ENCODE results near the gene CTNNA3. TPM values are rescaled to one million over a fixed set of nuclear protein-coding genes. Genes with fewer than 3 reads are reported as not detected.

Gene CTNNA3
- total and polyA plus RNA-seq, 2 donors (not counting 1 experiment from before 2014, with no cell fraction given), result not detected

- no peaks in the 10 kb centered on the region for H3K9me3 ChIP-seq (ENCODE audit: control insufficient read depth, insufficient read depth, low read depth, low read length)
- no peak overlapping the region for H3K4me3 ChIP-seq (replicated peaks in 1 of 4; ENCODE audit: control extremely low read depth in 1 of 4, insufficient read depth in 1 of 4, low read depth in 3 of 4, low read length in 4 of 4)
- no peak overlapping the region for H2AFZ ChIP-seq (ENCODE audit: low read length)
- H3K4me2 ChIP-seq (ENCODE audit: extremely low read depth, insufficient read depth, low read length), result no peak overlapping the region
- H3K4me1 ChIP-seq (ENCODE audit: control insufficient read depth, extremely low read depth, insufficient read depth, low read length), result no peaks in the 10 kb centered on the region
- no peaks in the 10 kb centered on the region for H4K20me1 ChIP-seq (ENCODE audit: control insufficient read depth, extremely low read depth, insufficient read depth, low read length)
- TF ChIP-seq EZH2 (IDR thresholded peaks at IDR 0.05; ENCODE audit: low read length, missing control alignments) (no peak), CTCF (conservative IDR thresholded peaks at IDR 0.05 in 1 of 2, IDR thresholded peaks at IDR 0.05 in 1 of 2; ENCODE audit: low read depth in 1 of 2, low read length in 2 of 2) (no peak)
- DNase-seq (ENCODE audit: low read depth in 2 of 2), result no peak
- no peaks in the 10 kb centered on the region for H3K79me2 ChIP-seq (ENCODE audit: control insufficient read depth, insufficient read depth, low read length)
- no peaks in the 10 kb centered on the region for H3K36me3 ChIP-seq (ENCODE audit: control insufficient read depth, insufficient read depth, low read length)
- H3K9ac ChIP-seq (ENCODE audit: insufficient read depth, low read length), result no peak overlapping the region
- H3K27me3 ChIP-seq (ENCODE audit: control insufficient read depth, insufficient read depth, low read length), result no peaks in the 10 kb centered on the region
- H3K27ac ChIP-seq (ENCODE audit: insufficient read depth, low read length), result no peak overlapping the region
Measured at GRCh38 chr10:66832781-66833422, 863.1 kb downstream of the CTNNA3 start.

- Histone ChIP-seq H2AFZ (ENCODE audit: low read length) (no peak overlapping the region), H3K4me3 (replicated peaks in 1 of 4; ENCODE audit: control extremely low read depth in 1 of 4, insufficient read depth in 1 of 4, low read depth in 3 of 4, low read length in 4 of 4) (no peak overlapping the region), H4K20me1 (ENCODE audit: control insufficient read depth, extremely low read depth, insufficient read depth, low read length) (no peaks in the 10 kb centered on the region), H3K9me3 (ENCODE audit: control insufficient read depth, insufficient read depth, low read depth, low read length) (no peaks in the 10 kb centered on the region), H3K9ac (ENCODE audit: insufficient read depth, low read length) (no peak overlapping the region), H3K27ac (ENCODE audit: insufficient read depth, low read length) (no peak overlapping the region), H3K36me3 (ENCODE audit: control insufficient read depth, insufficient read depth, low read length) (no peaks in the 10 kb centered on the region), H3K4me1 (ENCODE audit: control insufficient read depth, extremely low read depth, insufficient read depth, low read length) (no peaks in the 10 kb centered on the region), H3K27me3 (ENCODE audit: control insufficient read depth, insufficient read depth, low read length) (no peaks in the 10 kb centered on the region), H3K4me2 (ENCODE audit: extremely low read depth, insufficient read depth, low read length) (no peak overlapping the region), H3K79me2 (ENCODE audit: control insufficient read depth, insufficient read depth, low read length) (no peaks in the 10 kb centered on the region)
- TF ChIP-seq CTCF (conservative IDR thresholded peaks at IDR 0.05 in 1 of 2, IDR thresholded peaks at IDR 0.05 in 1 of 2; ENCODE audit: low read depth in 1 of 2, low read length in 2 of 2) (no peak), EZH2 (IDR thresholded peaks at IDR 0.05; ENCODE audit: low read length, missing control alignments) (no peak)
- DNase-seq (ENCODE audit: low read depth in 2 of 2), result peak in 1 of 2 donors; percentile 43
Measured at GRCh38 chr10:66828957-66829356, 867.0 kb downstream of the CTNNA3 start.

- no peaks in the 10 kb centered on the region for H3K79me2 ChIP-seq (ENCODE audit: control insufficient read depth, insufficient read depth, low read length)
- H4K20me1 ChIP-seq (ENCODE audit: control insufficient read depth, extremely low read depth, insufficient read depth, low read length), result no peaks in the 10 kb centered on the region
- H3K27ac ChIP-seq (ENCODE audit: insufficient read depth, low read length), result no peak overlapping the region
- no peaks in the 10 kb centered on the region for H3K27me3 ChIP-seq (ENCODE audit: control insufficient read depth, insufficient read depth, low read length)
- no peaks in the 10 kb centered on the region for H3K4me1 ChIP-seq (ENCODE audit: control insufficient read depth, extremely low read depth, insufficient read depth, low read length)
- no peak overlapping the region for H3K9ac ChIP-seq (ENCODE audit: insufficient read depth, low read length)
- H3K36me3 ChIP-seq (ENCODE audit: control insufficient read depth, insufficient read depth, low read length), result no peaks in the 10 kb centered on the region
- peak overlapping the region in 1 of 4 experiments; percentile 7 for H3K4me3 ChIP-seq (replicated peaks in 1 of 4; ENCODE audit: control extremely low read depth in 1 of 4, insufficient read depth in 1 of 4, low read depth in 3 of 4, low read length in 4 of 4)
- no peaks in the 10 kb centered on the region for H3K9me3 ChIP-seq (ENCODE audit: control insufficient read depth, insufficient read depth, low read depth, low read length)
- no peak overlapping the region for H3K4me2 ChIP-seq (ENCODE audit: extremely low read depth, insufficient read depth, low read length)
- DNase-seq (ENCODE audit: low read depth in 2 of 2), result peak; percentile 76 to 84
- no peak for TF ChIP-seq CTCF (conservative IDR thresholded peaks at IDR 0.05 in 1 of 2, IDR thresholded peaks at IDR 0.05 in 1 of 2; ENCODE audit: low read depth in 1 of 2, low read length in 2 of 2)
- TF ChIP-seq EZH2 (IDR thresholded peaks at IDR 0.05; ENCODE audit: low read length, missing control alignments), result no peak
- H2AFZ ChIP-seq (ENCODE audit: low read length), result no peak overlapping the region
Measured at GRCh38 chr10:66827353-66827752, 868.6 kb downstream of the CTNNA3 start.
